ENCODE measurements around the gene DUSP22. TPM values are rescaled to one million over a fixed set of nuclear protein-coding genes. Genes with fewer than 3 reads are reported as not detected.

The DUSP22 gene
- total RNA-seq, 4 donors from 2014 or later = 67.0 to 97.3 (median 78.0) TPM

GRCh38 chr6:360764-361373 is 68.6 kb downstream of the DUSP22 start:
- no peak overlapping the region for H3K27ac ChIP-seq
- H3K4me1 ChIP-seq = no peaks in the 10 kb centered on the region
- 70 to 77% methylated on average over 15 to 16 of the region's 19 CpGs for WGBS, 2 donors (ENCODE audit: low coverage in 1 of 2)
- peaks cover 0 to 22% (median 0%) of the 10 kb centered on the region in 3 donors for H3K9me3 ChIP-seq
- H3K36me3 ChIP-seq = no peaks in the 10 kb centered on the region
- TF ChIP-seq POLR2AphosphoS5 (IDR thresholded peaks at IDR 0.05) = no peak
- TF ChIP-seq, protein P1, sequence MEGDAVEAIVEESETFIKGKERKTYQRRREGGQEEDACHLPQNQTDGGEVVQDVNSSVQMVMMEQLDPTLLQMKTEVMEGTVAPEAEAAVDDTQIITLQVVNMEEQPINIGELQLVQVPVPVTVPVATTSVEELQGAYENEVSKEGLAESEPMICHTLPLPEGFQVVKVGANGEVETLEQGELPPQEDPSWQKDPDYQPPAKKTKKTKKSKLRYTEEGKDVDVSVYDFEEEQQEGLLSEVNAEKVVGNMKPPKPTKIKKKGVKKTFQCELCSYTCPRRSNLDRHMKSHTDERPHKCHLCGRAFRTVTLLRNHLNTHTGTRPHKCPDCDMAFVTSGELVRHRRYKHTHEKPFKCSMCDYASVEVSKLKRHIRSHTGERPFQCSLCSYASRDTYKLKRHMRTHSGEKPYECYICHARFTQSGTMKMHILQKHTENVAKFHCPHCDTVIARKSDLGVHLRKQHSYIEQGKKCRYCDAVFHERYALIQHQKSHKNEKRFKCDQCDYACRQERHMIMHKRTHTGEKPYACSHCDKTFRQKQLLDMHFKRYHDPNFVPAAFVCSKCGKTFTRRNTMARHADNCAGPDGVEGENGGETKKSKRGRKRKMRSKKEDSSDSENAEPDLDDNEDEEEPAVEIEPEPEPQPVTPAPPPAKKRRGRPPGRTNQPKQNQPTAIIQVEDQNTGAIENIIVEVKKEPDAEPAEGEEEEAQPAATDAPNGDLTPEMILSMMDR (IDR thresholded peaks at IDR 0.05) = no peak
- TF ChIP-seq EP300 (IDR thresholded peaks at IDR 0.05) = no peak
- TF ChIP-seq POLR2A (IDR thresholded peaks at IDR 0.05) = no peak
- no peak for ATAC-seq
- no peak overlapping the region for H3K4me3 ChIP-seq
- H3K27me3 ChIP-seq = peaks cover 37% of the 10 kb centered on the region

GRCh38 chr6:361411-362132 is 69.3 kb downstream of the DUSP22 start:
- TF ChIP-seq, protein P1 (IDR thresholded peaks at IDR 0.05) = no peak
- TF ChIP-seq POLR2A (IDR thresholded peaks at IDR 0.05) (no peak), EP300 (IDR thresholded peaks at IDR 0.05) (no peak), POLR2AphosphoS5 (IDR thresholded peaks at IDR 0.05) (no peak)
- H3K27me3 ChIP-seq = peaks cover 43% of the 10 kb centered on the region
- H3K9me3 ChIP-seq = peaks cover 0 to 22% (median 0%) of the 10 kb centered on the region in 3 donors
- H3K4me1 ChIP-seq = no peaks in the 10 kb centered on the region
- ATAC-seq = no peak
- H3K4me3 ChIP-seq = no peak overlapping the region
- H3K27ac ChIP-seq = no peak overlapping the region
- WGBS, 2 donors (ENCODE audit: low coverage in 1 of 2) = 73 to 77% methylated on average over 16 of the region's 16 CpGs
- no peaks in the 10 kb centered on the region for H3K36me3 ChIP-seq

DNA sequence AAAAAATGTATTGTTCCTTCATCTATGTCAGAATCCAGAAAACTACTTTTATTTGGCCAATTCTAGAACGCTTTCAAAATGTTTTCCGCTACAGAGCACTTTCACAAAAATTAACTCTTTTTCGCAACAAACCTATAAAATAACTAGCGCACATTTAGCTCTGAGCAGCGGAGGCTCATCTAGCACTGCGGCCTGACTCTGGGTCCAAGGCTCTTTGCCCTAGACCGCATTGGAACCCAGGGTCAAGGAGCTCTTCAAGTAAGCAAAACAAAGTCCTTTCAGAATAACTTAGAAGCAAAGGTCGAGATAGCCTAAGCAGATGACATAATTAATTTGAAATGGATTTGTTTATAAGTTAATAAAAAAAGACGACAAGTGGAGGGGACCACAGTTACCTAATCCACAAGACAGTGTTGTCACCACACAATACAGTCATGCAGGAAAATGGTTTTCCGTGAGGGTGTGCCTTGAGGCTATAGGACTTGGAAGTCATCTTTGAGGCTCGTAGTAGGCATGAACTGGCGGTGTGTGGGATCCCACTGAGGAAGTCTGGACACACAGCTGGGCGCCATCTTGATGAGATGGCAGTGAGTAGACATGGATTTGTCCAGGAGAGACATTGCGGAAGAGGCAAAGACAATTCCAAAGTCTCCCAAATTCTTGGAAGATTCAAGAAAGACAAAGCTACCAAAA is 70.1 kb downstream of the DUSP22 start:
- H3K4me1 ChIP-seq = no peaks in the 10 kb centered on the region

DNA sequence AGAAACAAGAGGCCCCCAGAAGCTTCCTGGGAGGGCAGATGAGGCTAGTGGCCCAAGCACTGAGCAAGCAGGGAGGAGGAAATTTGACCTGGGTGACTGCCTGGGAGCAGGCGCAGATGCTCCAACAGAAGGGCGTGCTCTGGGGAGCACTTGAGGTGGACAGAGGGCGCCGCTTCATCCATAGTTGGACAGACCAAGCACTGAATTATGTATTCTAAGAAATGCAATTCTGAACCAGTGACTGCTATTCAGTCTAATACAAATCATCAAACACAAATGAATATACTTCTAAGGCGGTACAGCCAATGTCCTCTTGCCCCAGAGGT is 70.6 kb downstream of the DUSP22 start:
- WGBS, 2 donors (ENCODE audit: low coverage in 1 of 2) = 74 to 80% methylated on average over 5 of the region's 5 CpGs
- Histone ChIP-seq H3K9me3 (peaks cover 0 to 22% (median 0%) of the 10 kb centered on the region in 3 donors), H3K4me3 (no peak overlapping the region), H3K27ac (no peak overlapping the region), H3K4me1 (no peaks in the 10 kb centered on the region), H3K36me3 (no peaks in the 10 kb centered on the region), H3K27me3 (peaks cover 50% of the 10 kb centered on the region)
- TF ChIP-seq, protein P1 (IDR thresholded peaks at IDR 0.05) = no peak
- TF ChIP-seq POLR2AphosphoS5 (IDR thresholded peaks at IDR 0.05) (no peak), EP300 (IDR thresholded peaks at IDR 0.05) (no peak), POLR2A (IDR thresholded peaks at IDR 0.05) (no peak)
- ATAC-seq = no peak

More for the DNA sequence above, 70.1 kb downstream of the DUSP22 start:
- no peak for ATAC-seq
- Histone ChIP-seq H3K36me3 (no peaks in the 10 kb centered on the region), H3K4me3 (no peak overlapping the region), H3K27ac (no peak overlapping the region), H3K27me3 (peaks cover 50% of the 10 kb centered on the region), H3K9me3 (peaks cover 0 to 22% (median 0%) of the 10 kb centered on the region in 3 donors)
- 74 to 79% methylated on average over 14 of the region's 14 CpGs for WGBS, 2 donors (ENCODE audit: low coverage in 1 of 2)
- TF ChIP-seq, protein P1 (IDR thresholded peaks at IDR 0.05) = no peak
- TF ChIP-seq POLR2A (IDR thresholded peaks at IDR 0.05) (no peak), EP300 (IDR thresholded peaks at IDR 0.05) (no peak), POLR2AphosphoS5 (IDR thresholded peaks at IDR 0.05) (no peak)
